Tibial nerve (tissue), 3 donors: Measurements from ENCODE around the gene THBS4.

Source experiments
- CTCF ChIP-seq, 5 experiments: fragments of 200-600 bp in 3 of 5; fragments of 450-650 bp in 2 of 5; sonication (generic) in 3 of 5; IDR thresholded peaks; one replicate each; pipeline ENCODE4 v1.5.1; 2016 to 2019; ENCODE audit warnings: antibody characterized with exemption in 5 of 5, mild to moderate bottlenecking in 3 of 5, moderate library complexity in 2 of 5
- POLR2A ChIP-seq, 2 donors: fragments of 450-650 bp; IDR thresholded peaks; one replicate each; pipeline ENCODE4 v1.6.1; 2017; ENCODE audit warnings: antibody characterized with exemption in 2 of 2, mild to moderate bottlenecking in 2 of 2, moderate library complexity in 2 of 2

GRCh38 chr5:80061547-80061946 is 26.4 kb downstream of the THBS4 start:
- TF ChIP-seq POLR2A (IDR thresholded peaks at IDR 0.05) (no peak), CTCF (IDR thresholded peaks at IDR 0.05) (no peak)
